Mucosa of descending colon (tissue), 3 donors: ENCODE data around the gene FBXL16. TPM values are rescaled to one million over a fixed set of nuclear protein-coding genes. Genes with fewer than 3 reads are reported as not detected.
"Not testable (repeated sequence)": the region's sequence is repeated elsewhere in the genome, so short reads cannot be mapped to it uniquely, and the experiment has no call there.

ENCODE experiments used
- ATAC-seq: fragments of 200-7000 bp; cut with Tn5 transposase; one replicate; pipeline ENCODE4 v1.9.1; 2020; ENCODE audit warnings: mild to moderate bottlenecking, moderate library complexity
- DNase-seq, 3 donors: peaks; one replicate each; pipeline ENCODE4 v3.0.0-alpha.2; 2020
- H3K36me3 ChIP-seq: fragments of 200-600 bp; one replicate; pipeline ENCODE4 v1.8.0; 2021; ENCODE audit warnings: low read depth, mild to moderate bottlenecking
- H3K4me1 ChIP-seq: fragments of 200-600 bp; one replicate; pipeline ENCODE4 v1.8.0; 2021; ENCODE audit warnings: low read depth, mild to moderate bottlenecking
- H3K4me3 ChIP-seq: fragments of 200-600 bp; one replicate; pipeline ENCODE4 v1.8.0; 2021; ENCODE audit warnings: mild to moderate bottlenecking
- H3K9me3 ChIP-seq: fragments of 200-600 bp; one replicate; pipeline ENCODE4 v1.8.0; 2021; ENCODE audit warnings: mild to moderate bottlenecking
- CTCF ChIP-seq: fragments of 200-600 bp; IDR thresholded peaks from one replicate; pipeline ENCODE4 v1.8.0; 2022; ENCODE audit warnings: antibody characterized with exemption, mild to moderate bottlenecking
- intact Hi-C, 2 donors: fragments of 100-400 bp; cut with DNase I in 1 of 2; cut with micrococcal nuclease in 1 of 2; formaldehyde crosslinking; loops; one replicate each; pipeline versions ENCODE4 v1.11.0 to v1.11.1; 2022; cut with DNase I, micrococcal nuclease
- total RNA-seq, 3 donors: library from RNA; stranded (reverse); fragmentation: NEBNext Ultra II Directional in 2 of 3; extraction: Animal tissue kit (Norgen Biotek cat#: 25700) in 2 of 3; gene quantifications; one replicate each; pipeline versions ENCODE4 v1.2.1 to v1.2.4, GENCODE V29; 2021 to 2023
- donor health status: DM: no; HTN: no; CAD: no; lungs with moderate emphysema.
- donor health status: DM: no; HTN: no; CAD: no.
- donor health status: DM: no; HTN: yes; CAD: no.

The FBXL16 gene
- total RNA-seq, 3 donors from 2014 or later = 1.3 to 2.2 (median 2.1) TPM

GRCh38 chr16:693766-694165 is 11.8 kb downstream of the FBXL16 start:
- H3K36me3 ChIP-seq = no peaks in the 10 kb centered on the region
- TF ChIP-seq CTCF = no peak
- ATAC-seq (no peak), DNase-seq (no peak)
- H3K9me3 ChIP-seq = no peaks in the 10 kb centered on the region
- peaks cover 31% of the 10 kb centered on the region for H3K4me1 ChIP-seq
- intact Hi-C loops = no loop called here
- H3K4me3 ChIP-seq = no peak overlapping the region

GRCh38 chr16:693364-693763 is 12.2 kb downstream of the FBXL16 start:
- no peak for ATAC-seq
- DNase-seq = no peak
- peaks cover 32% of the 10 kb centered on the region for H3K4me1 ChIP-seq
- no peaks in the 10 kb centered on the region for H3K9me3 ChIP-seq
- H3K36me3 ChIP-seq = no peaks in the 10 kb centered on the region
- no peak for TF ChIP-seq CTCF
- intact Hi-C loops = no loop called here
- H3K4me3 ChIP-seq = no peak overlapping the region

- Histone ChIP-seq H3K4me1 (peaks cover 32% of the 10 kb centered on the region), H3K36me3 (no peaks in the 10 kb centered on the region), H3K4me3 (no peak overlapping the region), H3K9me3 (no peaks in the 10 kb centered on the region)
- DNase-seq (no peak), ATAC-seq (no peak)
- intact Hi-C loops = no loop called here
- no peak for TF ChIP-seq CTCF
Observed at GRCh38 chr16:692356-693108, 13.1 kb downstream of the FBXL16 start.

- DNase-seq, H3K9me3 ChIP-seq, H3K4me3 ChIP-seq, ATAC-seq, intact Hi-C loops, H3K36me3 ChIP-seq: not testable (repeated sequence)
- peaks cover 32% of the 10 kb centered on the region for H3K4me1 ChIP-seq
Observed at GRCh38 chr16:691242-691641, 14.4 kb downstream of the FBXL16 start.

- intact Hi-C loops = no loop called here
- no peaks in the 10 kb centered on the region for H3K36me3 ChIP-seq
- no peak for DNase-seq
- H3K9me3 ChIP-seq = no peaks in the 10 kb centered on the region
- ATAC-seq = no peak
- peak overlapping the region; percentile 67 for H3K4me3 ChIP-seq
- H3K4me1 ChIP-seq = peaks cover 32% of the 10 kb centered on the region
- no peak for TF ChIP-seq CTCF
Observed at GRCh38 chr16:689175-689897, 16.3 kb downstream of the FBXL16 start.

GRCh38 chr16:687499-687898 is 18.1 kb downstream of the FBXL16 start:
- Histone ChIP-seq H3K4me1 (peaks cover 36% of the 10 kb centered on the region), H3K9me3 (no peaks in the 10 kb centered on the region), H3K36me3 (no peaks in the 10 kb centered on the region), H3K4me3 (no peak overlapping the region)
- no peak for TF ChIP-seq CTCF
- DNase-seq (no peak), ATAC-seq (no peak)
- intact Hi-C loops = no loop called here
